ENCODE measurements around the gene ERICH3. TPM values are rescaled to one million over a fixed set of nuclear protein-coding genes. Genes with fewer than 3 reads are reported as not detected.

The ERICH3 gene
- polyA plus RNA-seq, 1 donor (not counting 4 experiments of a cell fraction or from before 2014, with no cell fraction given): not detected

DNA sequence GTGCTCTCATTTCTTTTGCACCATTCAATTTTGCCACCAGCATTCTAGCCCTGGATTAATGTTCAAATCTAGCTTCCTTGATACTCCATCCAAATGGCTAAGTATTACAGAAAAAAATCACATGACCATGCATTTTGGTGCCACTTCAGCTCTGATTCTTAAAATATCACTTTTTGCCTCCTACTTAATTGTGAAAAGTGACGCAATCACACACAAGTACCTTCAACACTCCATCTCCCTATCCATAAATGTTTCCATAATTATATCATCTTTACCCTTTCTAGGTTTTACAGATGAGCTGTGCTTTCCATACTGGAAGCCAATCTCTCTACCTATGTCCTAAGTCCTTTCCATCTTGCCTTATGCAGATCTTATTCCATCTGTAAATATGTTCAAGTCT lies 43.2 kb upstream of the ERICH3 start:
- H3K9ac ChIP-seq (ENCODE audit: control insufficient read depth, extremely low read depth, insufficient read depth, low read length): no peak overlapping the region
- peaks cover 0 to 2% of the 10 kb centered on the region in 2 experiments for H3K36me3 ChIP-seq (ENCODE audit: control insufficient read depth in 2 of 2, extremely low read depth in 1 of 2, insufficient read depth in 2 of 2, low read length in 2 of 2)
- no peak overlapping the region for H2AFZ ChIP-seq (ENCODE audit: control insufficient read depth, low read length)

GRCh38 chr1:74715806-74716205 lies 42.2 kb upstream of the ERICH3 start:
- peaks cover 2 to 3% of the 10 kb centered on the region in 2 experiments for H3K36me3 ChIP-seq (ENCODE audit: control insufficient read depth in 2 of 2, extremely low read depth in 1 of 2, insufficient read depth in 2 of 2, low read length in 2 of 2)
- DNase-seq (ENCODE audit: low read depth, low spot score) (no peak), FAIRE-seq (no peak)
- no peaks in the 10 kb centered on the region for H3K9me1 ChIP-seq (ENCODE audit: control insufficient read depth, extremely low read depth, insufficient read depth, low read length)
- H3K27ac ChIP-seq (ENCODE audit: control insufficient read depth, insufficient read depth, low read length): no peak overlapping the region
- no peak overlapping the region for H3K4me3 ChIP-seq (ENCODE audit: control insufficient read depth in 2 of 3, extremely low read depth in 1 of 3, insufficient read depth in 2 of 3, low read depth in 1 of 3, low read length in 3 of 3)
- H3K4me2 ChIP-seq (ENCODE audit: control insufficient read depth, extremely low read depth, insufficient read depth, low read depth, low read length): no peak overlapping the region
- no peak overlapping the region for H3K9ac ChIP-seq (ENCODE audit: control insufficient read depth, extremely low read depth, insufficient read depth, low read length)
- no peaks in the 10 kb centered on the region for H3K79me2 ChIP-seq (ENCODE audit: control insufficient read depth, insufficient read depth, low read length)
- H3K9me3 ChIP-seq (ENCODE audit: control insufficient read depth, low read depth, low read length): no peaks in the 10 kb centered on the region
- H2AFZ ChIP-seq (ENCODE audit: control insufficient read depth, low read length): no peak overlapping the region
- H4K20me1 ChIP-seq (ENCODE audit: control insufficient read depth, extremely low read depth, insufficient read depth, low read length): no peaks in the 10 kb centered on the region
- dilution Hi-C loops (cut with MboI; ENCODE audit: extremely low pct_ligation_motif_present, low sequenced_read_pairs): no loop called here
- TF ChIP-seq, protein P1, sequence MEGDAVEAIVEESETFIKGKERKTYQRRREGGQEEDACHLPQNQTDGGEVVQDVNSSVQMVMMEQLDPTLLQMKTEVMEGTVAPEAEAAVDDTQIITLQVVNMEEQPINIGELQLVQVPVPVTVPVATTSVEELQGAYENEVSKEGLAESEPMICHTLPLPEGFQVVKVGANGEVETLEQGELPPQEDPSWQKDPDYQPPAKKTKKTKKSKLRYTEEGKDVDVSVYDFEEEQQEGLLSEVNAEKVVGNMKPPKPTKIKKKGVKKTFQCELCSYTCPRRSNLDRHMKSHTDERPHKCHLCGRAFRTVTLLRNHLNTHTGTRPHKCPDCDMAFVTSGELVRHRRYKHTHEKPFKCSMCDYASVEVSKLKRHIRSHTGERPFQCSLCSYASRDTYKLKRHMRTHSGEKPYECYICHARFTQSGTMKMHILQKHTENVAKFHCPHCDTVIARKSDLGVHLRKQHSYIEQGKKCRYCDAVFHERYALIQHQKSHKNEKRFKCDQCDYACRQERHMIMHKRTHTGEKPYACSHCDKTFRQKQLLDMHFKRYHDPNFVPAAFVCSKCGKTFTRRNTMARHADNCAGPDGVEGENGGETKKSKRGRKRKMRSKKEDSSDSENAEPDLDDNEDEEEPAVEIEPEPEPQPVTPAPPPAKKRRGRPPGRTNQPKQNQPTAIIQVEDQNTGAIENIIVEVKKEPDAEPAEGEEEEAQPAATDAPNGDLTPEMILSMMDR (optimal IDR thresholded peaks at IDR 0.05 in 1 of 3, IDR thresholded peaks at IDR 0.05 in 1 of 3, conservative IDR thresholded peaks at IDR 0.05 in 1 of 3; ENCODE audit: extremely low read depth in 1 of 3, insufficient read depth in 2 of 3, low read length in 3 of 3): no peak
- TF ChIP-seq EZH2 (IDR thresholded peaks at IDR 0.05; ENCODE audit: low read length): no peak
- H3K27me3 ChIP-seq (ENCODE audit: control insufficient read depth, extremely low read depth, insufficient read depth, low read length): no peaks in the 10 kb centered on the region
- no peaks in the 10 kb centered on the region for H3K4me1 ChIP-seq (ENCODE audit: control insufficient read depth, extremely low read depth, insufficient read depth, low read length)

More for the DNA sequence above, 43.2 kb upstream of the ERICH3 start:
- Histone ChIP-seq H3K27me3 (ENCODE audit: control insufficient read depth, extremely low read depth, insufficient read depth, low read length) (no peaks in the 10 kb centered on the region), H4K20me1 (ENCODE audit: control insufficient read depth, extremely low read depth, insufficient read depth, low read length) (no peaks in the 10 kb centered on the region), H3K27ac (ENCODE audit: control insufficient read depth, insufficient read depth, low read length) (no peak overlapping the region), H3K4me1 (ENCODE audit: control insufficient read depth, extremely low read depth, insufficient read depth, low read length) (no peaks in the 10 kb centered on the region), H3K4me2 (ENCODE audit: control insufficient read depth, extremely low read depth, insufficient read depth, low read depth, low read length) (no peak overlapping the region), H3K9me3 (ENCODE audit: control insufficient read depth, low read depth, low read length) (no peaks in the 10 kb centered on the region), H3K4me3 (ENCODE audit: control insufficient read depth in 2 of 3, extremely low read depth in 1 of 3, insufficient read depth in 2 of 3, low read depth in 1 of 3, low read length in 3 of 3) (no peak overlapping the region), H3K9me1 (ENCODE audit: control insufficient read depth, extremely low read depth, insufficient read depth, low read length) (no peaks in the 10 kb centered on the region), H3K79me2 (ENCODE audit: control insufficient read depth, insufficient read depth, low read length) (no peaks in the 10 kb centered on the region)
- FAIRE-seq: no peak
- dilution Hi-C loops (cut with MboI; ENCODE audit: extremely low pct_ligation_motif_present, low sequenced_read_pairs): no loop called here
- no peak for TF ChIP-seq EZH2 (IDR thresholded peaks at IDR 0.05; ENCODE audit: low read length)
- TF ChIP-seq, protein P1 (optimal IDR thresholded peaks at IDR 0.05 in 1 of 3, IDR thresholded peaks at IDR 0.05 in 1 of 3, conservative IDR thresholded peaks at IDR 0.05 in 1 of 3; ENCODE audit: extremely low read depth in 1 of 3, insufficient read depth in 2 of 3, low read length in 3 of 3): no peak
- DNase-seq (ENCODE audit: low read depth, low spot score): no peak

Data from keratinocyte (primary cell).